Measurements from ENCODE around the gene TMEM128.
"Not testable (repeated sequence)": the region's sequence is repeated elsewhere in the genome, so short reads cannot be mapped to it uniquely, and the experiment has no call there.

Gene TMEM128

GRCh38 chr4:4256799-4257198 lies 8.8 kb upstream of the TMEM128 start:
- Histone ChIP-seq H3K4me3 (ENCODE audit: low read length in 2 of 2) (no peak overlapping the region), H3K27ac (ENCODE audit: low read length) (no peak overlapping the region), H3K9ac (ENCODE audit: low read length in 2 of 2) (no peak overlapping the region), H3K4me1 (ENCODE audit: control insufficient read depth, insufficient read depth, low read length) (no peaks in the 10 kb centered on the region), H3K9me3 (ENCODE audit: control insufficient read depth in 2 of 2, low read length in 2 of 2) (no peaks in the 10 kb centered on the region), H3K36me3 (ENCODE audit: control insufficient read depth in 2 of 2, insufficient read depth in 2 of 2, low read length in 2 of 2) (no peaks in the 10 kb centered on the region), H3K27me3 (ENCODE audit: control insufficient read depth in 1 of 2, insufficient read depth in 2 of 2, low read length in 2 of 2) (peaks cover 0 to 5% of the 10 kb centered on the region in 2 donors)

GRCh38 chr4:4254666-4255065 lies 6.6 kb upstream of the TMEM128 start:
- Histone ChIP-seq H3K27me3 (ENCODE audit: control insufficient read depth in 1 of 2, insufficient read depth in 2 of 2, low read length in 2 of 2) (peaks cover 0 to 5% of the 10 kb centered on the region in 2 donors), H3K9ac (ENCODE audit: low read length in 2 of 2) (no peak overlapping the region), H3K4me3 (ENCODE audit: low read length in 2 of 2) (no peak overlapping the region), H3K9me3 (ENCODE audit: control insufficient read depth in 2 of 2, low read length in 2 of 2) (no peaks in the 10 kb centered on the region), H3K36me3 (ENCODE audit: control insufficient read depth in 2 of 2, insufficient read depth in 2 of 2, low read length in 2 of 2) (no peaks in the 10 kb centered on the region), H3K4me1 (ENCODE audit: control insufficient read depth, insufficient read depth, low read length) (no peaks in the 10 kb centered on the region), H3K27ac (ENCODE audit: low read length) (no peak overlapping the region)

GRCh38 chr4:4254199-4254598 lies 6.2 kb upstream of the TMEM128 start:
- Histone ChIP-seq H3K36me3 (ENCODE audit: control insufficient read depth in 2 of 2, insufficient read depth in 2 of 2, low read length in 2 of 2) (no peaks in the 10 kb centered on the region), H3K9ac (ENCODE audit: low read length in 2 of 2) (no peak overlapping the region), H3K4me1 (ENCODE audit: control insufficient read depth, insufficient read depth, low read length) (peaks cover 1% of the 10 kb centered on the region), H3K4me3 (ENCODE audit: low read length in 2 of 2) (no peak overlapping the region), H3K27ac (ENCODE audit: low read length) (no peak overlapping the region), H3K27me3 (ENCODE audit: control insufficient read depth in 1 of 2, insufficient read depth in 2 of 2, low read length in 2 of 2) (peaks cover 0 to 5% of the 10 kb centered on the region in 2 donors), H3K9me3 (ENCODE audit: control insufficient read depth in 2 of 2, low read length in 2 of 2) (no peaks in the 10 kb centered on the region)

- H3K9me3 ChIP-seq (ENCODE audit: control insufficient read depth in 2 of 2, low read length in 2 of 2): no peaks in the 10 kb centered on the region
- H3K4me3 ChIP-seq (ENCODE audit: low read length in 2 of 2): no peak overlapping the region
- H3K36me3 ChIP-seq (ENCODE audit: control insufficient read depth in 2 of 2, insufficient read depth in 2 of 2, low read length in 2 of 2): peaks cover 5 to 10% of the 10 kb centered on the region in 2 donors
- H3K27ac ChIP-seq (ENCODE audit: low read length): no peak overlapping the region
- H3K27me3 ChIP-seq (ENCODE audit: control insufficient read depth in 1 of 2, insufficient read depth in 2 of 2, low read length in 2 of 2): peaks cover 0 to 3% of the 10 kb centered on the region in 2 donors
- no peak overlapping the region for H3K9ac ChIP-seq (ENCODE audit: low read length in 2 of 2)
- peaks cover 17% of the 10 kb centered on the region for H3K4me1 ChIP-seq (ENCODE audit: control insufficient read depth, insufficient read depth, low read length)
Observed at GRCh38 chr4:4249866-4250265, 1.8 kb upstream of the TMEM128 start.

- H3K4me1 ChIP-seq (ENCODE audit: control insufficient read depth, insufficient read depth, low read length): peaks cover 17% of the 10 kb centered on the region
- H3K9me3 ChIP-seq (ENCODE audit: control insufficient read depth in 2 of 2, low read length in 2 of 2); H3K27me3 ChIP-seq (ENCODE audit: control insufficient read depth in 1 of 2, insufficient read depth in 2 of 2, low read length in 2 of 2): not testable (repeated sequence)
- peak overlapping the region; percentile 97 for H3K27ac ChIP-seq (ENCODE audit: low read length)
- peaks cover 10 to 15% of the 10 kb centered on the region in 2 donors for H3K36me3 ChIP-seq (ENCODE audit: control insufficient read depth in 2 of 2, insufficient read depth in 2 of 2, low read length in 2 of 2)
- H3K9ac ChIP-seq (ENCODE audit: low read length in 2 of 2): peak overlapping the region in 1 of 2 donors; percentile 88
- H3K4me3 ChIP-seq (ENCODE audit: low read length in 2 of 2): peak overlapping the region in 1 of 2 donors; percentile 100
Observed at GRCh38 chr4:4249342-4249741, 1.3 kb upstream of the TMEM128 start.

- Histone ChIP-seq H3K9ac (ENCODE audit: low read length in 2 of 2) (peak overlapping the region; percentile 88 to 97), H3K36me3 (ENCODE audit: control insufficient read depth in 2 of 2, insufficient read depth in 2 of 2, low read length in 2 of 2) (peaks cover 13 to 20% of the 10 kb centered on the region in 2 donors), H3K4me3 (ENCODE audit: low read length in 2 of 2) (peak overlapping the region; percentile 94 to 100), H3K9me3 (ENCODE audit: control insufficient read depth in 2 of 2, low read length in 2 of 2) (no peaks in the 10 kb centered on the region), H3K27me3 (ENCODE audit: control insufficient read depth in 1 of 2, insufficient read depth in 2 of 2, low read length in 2 of 2) (no peaks in the 10 kb centered on the region), H3K4me1 (ENCODE audit: control insufficient read depth, insufficient read depth, low read length) (peaks cover 17% of the 10 kb centered on the region), H3K27ac (ENCODE audit: low read length) (peak overlapping the region; percentile 97)
Observed at GRCh38 chr4:4248885-4249203, 821 bp upstream of the TMEM128 start.

- peak overlapping the region; percentile 97 for H3K27ac ChIP-seq (ENCODE audit: low read length)
- no peaks in the 10 kb centered on the region for H3K27me3 ChIP-seq (ENCODE audit: control insufficient read depth in 1 of 2, insufficient read depth in 2 of 2, low read length in 2 of 2)
- no peaks in the 10 kb centered on the region for H3K9me3 ChIP-seq (ENCODE audit: control insufficient read depth in 2 of 2, low read length in 2 of 2)
- peak overlapping the region; percentile 88 to 97 for H3K9ac ChIP-seq (ENCODE audit: low read length in 2 of 2)
- peaks cover 18 to 23% of the 10 kb centered on the region in 2 donors for H3K36me3 ChIP-seq (ENCODE audit: control insufficient read depth in 2 of 2, insufficient read depth in 2 of 2, low read length in 2 of 2)
- peaks cover 17% of the 10 kb centered on the region for H3K4me1 ChIP-seq (ENCODE audit: control insufficient read depth, insufficient read depth, low read length)
- peak overlapping the region; percentile 94 to 100 for H3K4me3 ChIP-seq (ENCODE audit: low read length in 2 of 2)
Observed at GRCh38 chr4:4247696-4248028, 361 bp downstream of the TMEM128 start.

- Histone ChIP-seq H3K9ac (ENCODE audit: low read length in 2 of 2) (peak overlapping the region in 1 of 2 donors; percentile 21), H3K9me3 (ENCODE audit: control insufficient read depth in 2 of 2, low read length in 2 of 2) (no peaks in the 10 kb centered on the region), H3K36me3 (ENCODE audit: control insufficient read depth in 2 of 2, insufficient read depth in 2 of 2, low read length in 2 of 2) (peaks cover 28 to 31% of the 10 kb centered on the region in 2 donors), H3K27me3 (ENCODE audit: control insufficient read depth in 1 of 2, insufficient read depth in 2 of 2, low read length in 2 of 2) (no peaks in the 10 kb centered on the region), H3K4me1 (ENCODE audit: control insufficient read depth, insufficient read depth, low read length) (peaks cover 17% of the 10 kb centered on the region), H3K4me3 (ENCODE audit: low read length in 2 of 2) (no peak overlapping the region), H3K27ac (ENCODE audit: low read length) (no peak overlapping the region)
Observed at GRCh38 chr4:4245172-4245571, 2.9 kb downstream of the TMEM128 start.

GRCh38 chr4:4239551-4239950 lies 8.5 kb downstream of the TMEM128 start:
- H3K4me1 ChIP-seq (ENCODE audit: control insufficient read depth, insufficient read depth, low read length); H3K27me3 ChIP-seq (ENCODE audit: control insufficient read depth in 1 of 2, insufficient read depth in 2 of 2, low read length in 2 of 2); H3K4me3 ChIP-seq (ENCODE audit: low read length in 2 of 2); H3K9me3 ChIP-seq (ENCODE audit: control insufficient read depth in 2 of 2, low read length in 2 of 2); H3K27ac ChIP-seq (ENCODE audit: low read length); H3K9ac ChIP-seq (ENCODE audit: low read length in 2 of 2): not testable (repeated sequence)
- peaks cover 24 to 32% of the 10 kb centered on the region in 2 donors for H3K36me3 ChIP-seq (ENCODE audit: control insufficient read depth in 2 of 2, insufficient read depth in 2 of 2, low read length in 2 of 2)

GRCh38 chr4:4233610-4234009 lies 14.4 kb downstream of the TMEM128 start:
- H3K27ac ChIP-seq (ENCODE audit: low read length): no peak overlapping the region
- no peaks in the 10 kb centered on the region for H3K4me1 ChIP-seq (ENCODE audit: control insufficient read depth, insufficient read depth, low read length)
- H3K36me3 ChIP-seq (ENCODE audit: control insufficient read depth in 2 of 2, insufficient read depth in 2 of 2, low read length in 2 of 2): peaks cover 3 to 14% of the 10 kb centered on the region in 2 donors
- no peaks in the 10 kb centered on the region for H3K27me3 ChIP-seq (ENCODE audit: control insufficient read depth in 1 of 2, insufficient read depth in 2 of 2, low read length in 2 of 2)
- no peak overlapping the region for H3K4me3 ChIP-seq (ENCODE audit: low read length in 2 of 2)
- no peak overlapping the region for H3K9ac ChIP-seq (ENCODE audit: low read length in 2 of 2)
- H3K9me3 ChIP-seq (ENCODE audit: control insufficient read depth in 2 of 2, low read length in 2 of 2): no peaks in the 10 kb centered on the region

- Histone ChIP-seq H3K27ac (ENCODE audit: low read length) (no peak overlapping the region), H3K9ac (ENCODE audit: low read length in 2 of 2) (no peak overlapping the region), H3K9me3 (ENCODE audit: control insufficient read depth in 2 of 2, low read length in 2 of 2) (no peaks in the 10 kb centered on the region), H3K4me1 (ENCODE audit: control insufficient read depth, insufficient read depth, low read length) (no peaks in the 10 kb centered on the region), H3K4me3 (ENCODE audit: low read length in 2 of 2) (no peak overlapping the region), H3K27me3 (ENCODE audit: control insufficient read depth in 1 of 2, insufficient read depth in 2 of 2, low read length in 2 of 2) (peaks cover 8 to 21% of the 10 kb centered on the region in 2 donors), H3K36me3 (ENCODE audit: control insufficient read depth in 2 of 2, insufficient read depth in 2 of 2, low read length in 2 of 2) (no peaks in the 10 kb centered on the region)
Observed at GRCh38 chr4:4228356-4228668, 19.7 kb downstream of the TMEM128 start.

Measured in stomach smooth muscle (tissue), 2 donors.